ENCODE results near the gene SLC22A23.

The SLC22A23 gene

GRCh38 chr6:3303795-3304411, 152.9 kb downstream of the SLC22A23 start:
- Histone ChIP-seq H3K9me3 (no peaks in the 10 kb centered on the region), H3K27me3 (ENCODE audit: low read depth) (no peaks in the 10 kb centered on the region), H3K4me1 (no peaks in the 10 kb centered on the region), H3K4me3 (no peak overlapping the region), H3K36me3 (replicated peaks) (no peaks in the 10 kb centered on the region)
- DNase-seq (ENCODE audit: low spot score in 2 of 2), result no peak
- in situ Hi-C loops (cut with MboI; ENCODE audit: low sequenced_read_pairs), result no loop called here

- H3K4me1 ChIP-seq, result no peaks in the 10 kb centered on the region
- in situ Hi-C loops (cut with MboI; ENCODE audit: low sequenced_read_pairs), result no loop called here
- no peaks in the 10 kb centered on the region for H3K9me3 ChIP-seq
- no peaks in the 10 kb centered on the region for H3K27me3 ChIP-seq (ENCODE audit: low read depth)
- H3K36me3 ChIP-seq (replicated peaks), result no peaks in the 10 kb centered on the region
- no peak overlapping the region for H3K4me3 ChIP-seq
- no peak for DNase-seq (ENCODE audit: low spot score in 2 of 2)
Observed at GRCh38 chr6:3301506-3301905, 155.3 kb downstream of the SLC22A23 start.

DNA sequence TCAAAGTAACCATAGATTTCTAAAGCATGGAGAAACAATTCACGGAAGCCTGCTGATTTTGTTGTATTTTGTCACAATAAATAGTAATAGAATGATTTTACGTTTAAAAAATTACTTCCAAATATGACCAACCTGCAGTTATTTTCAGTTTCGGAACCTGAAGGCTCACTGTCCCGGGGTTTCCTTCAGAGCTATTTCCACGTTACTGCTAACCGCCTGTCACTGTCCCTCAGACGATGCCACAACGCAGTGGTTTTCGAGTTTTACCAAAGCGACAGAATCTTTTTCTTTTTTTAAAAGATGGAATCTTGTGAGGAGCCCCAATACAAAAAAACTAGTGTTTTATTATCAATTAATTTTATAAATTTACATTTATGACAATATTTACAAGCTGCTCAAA, 157.6 kb downstream of the SLC22A23 start:
- H3K27me3 ChIP-seq (ENCODE audit: low read depth), result no peaks in the 10 kb centered on the region
- H3K4me1 ChIP-seq, result no peaks in the 10 kb centered on the region
- H3K9me3 ChIP-seq, result no peaks in the 10 kb centered on the region
- DNase-seq (ENCODE audit: low spot score in 2 of 2), result no peak
- no peak overlapping the region for H3K4me3 ChIP-seq
- H3K36me3 ChIP-seq (replicated peaks), result no peaks in the 10 kb centered on the region
- in situ Hi-C loops (cut with MboI; ENCODE audit: low sequenced_read_pairs), result no loop called here

GRCh38 chr6:3297909-3298308, 158.9 kb downstream of the SLC22A23 start:
- Histone ChIP-seq H3K36me3 (replicated peaks) (no peaks in the 10 kb centered on the region), H3K27me3 (ENCODE audit: low read depth) (no peaks in the 10 kb centered on the region), H3K4me1 (no peaks in the 10 kb centered on the region), H3K4me3 (no peak overlapping the region), H3K9me3 (no peaks in the 10 kb centered on the region)
- in situ Hi-C loops (cut with MboI; ENCODE audit: low sequenced_read_pairs), result no loop called here
- DNase-seq (ENCODE audit: low spot score in 2 of 2), result no peak

DNA sequence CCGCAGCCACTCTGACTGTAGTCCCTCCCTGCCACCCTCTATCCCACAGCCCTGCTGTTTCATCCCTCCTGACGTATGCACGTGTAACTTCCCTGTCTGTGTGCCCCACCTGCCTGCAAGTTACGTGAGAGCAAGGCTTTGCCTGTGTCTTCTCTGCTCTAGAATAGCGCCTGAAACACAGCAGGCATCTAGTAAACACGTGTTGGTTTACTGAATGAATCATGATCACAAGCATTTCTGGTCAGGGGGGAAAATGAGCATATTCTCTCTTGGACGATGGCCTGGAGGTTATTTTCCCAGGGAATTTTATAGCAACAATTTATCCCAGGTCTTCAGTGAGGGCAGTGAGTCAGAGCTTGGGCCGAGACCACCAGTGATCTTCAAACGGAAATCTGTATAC, 159.8 kb downstream of the SLC22A23 start:
- Histone ChIP-seq H3K4me3 (no peak overlapping the region), H3K4me1 (no peaks in the 10 kb centered on the region), H3K9me3 (no peaks in the 10 kb centered on the region), H3K27me3 (ENCODE audit: low read depth) (no peaks in the 10 kb centered on the region), H3K36me3 (replicated peaks) (no peaks in the 10 kb centered on the region)
- in situ Hi-C loops (cut with MboI; ENCODE audit: low sequenced_read_pairs), result no loop called here
- DNase-seq (ENCODE audit: low spot score in 2 of 2), result no peak

GRCh38 chr6:3296537-3296936, 160.3 kb downstream of the SLC22A23 start:
- Histone ChIP-seq H3K27me3 (ENCODE audit: low read depth) (no peaks in the 10 kb centered on the region), H3K4me3 (no peak overlapping the region), H3K36me3 (replicated peaks) (no peaks in the 10 kb centered on the region), H3K4me1 (no peaks in the 10 kb centered on the region), H3K9me3 (no peaks in the 10 kb centered on the region)
- no peak for DNase-seq (ENCODE audit: low spot score in 2 of 2)
- in situ Hi-C loops (cut with MboI; ENCODE audit: low sequenced_read_pairs), result no loop called here

DNA sequence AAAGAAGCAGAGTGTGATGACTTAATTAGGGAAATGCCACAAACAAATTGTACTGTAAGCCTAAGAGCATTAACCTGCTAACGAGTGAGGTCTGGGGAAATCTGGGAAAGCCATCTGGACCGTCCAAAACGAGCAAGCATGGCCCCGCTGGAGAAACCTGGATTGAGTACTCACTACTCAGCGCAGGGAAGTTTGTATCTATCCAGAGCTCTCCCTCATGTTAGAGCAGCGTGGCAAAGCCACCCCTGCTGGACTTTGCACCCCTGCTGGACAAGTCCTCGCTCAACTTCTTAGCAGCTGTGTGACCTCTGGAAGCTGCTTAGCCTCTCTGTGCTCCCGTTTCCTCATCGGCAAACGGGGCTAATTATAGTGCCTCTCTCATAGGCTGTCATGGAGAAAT, 160.8 kb downstream of the SLC22A23 start:
- no peaks in the 10 kb centered on the region for H3K27me3 ChIP-seq (ENCODE audit: low read depth)
- H3K36me3 ChIP-seq (replicated peaks), result no peaks in the 10 kb centered on the region
- in situ Hi-C loops (cut with MboI; ENCODE audit: low sequenced_read_pairs), result no loop called here
- no peak overlapping the region for H3K4me3 ChIP-seq
- H3K9me3 ChIP-seq, result no peaks in the 10 kb centered on the region
- no peak for DNase-seq (ENCODE audit: low spot score in 2 of 2)
- no peaks in the 10 kb centered on the region for H3K4me1 ChIP-seq

DNA sequence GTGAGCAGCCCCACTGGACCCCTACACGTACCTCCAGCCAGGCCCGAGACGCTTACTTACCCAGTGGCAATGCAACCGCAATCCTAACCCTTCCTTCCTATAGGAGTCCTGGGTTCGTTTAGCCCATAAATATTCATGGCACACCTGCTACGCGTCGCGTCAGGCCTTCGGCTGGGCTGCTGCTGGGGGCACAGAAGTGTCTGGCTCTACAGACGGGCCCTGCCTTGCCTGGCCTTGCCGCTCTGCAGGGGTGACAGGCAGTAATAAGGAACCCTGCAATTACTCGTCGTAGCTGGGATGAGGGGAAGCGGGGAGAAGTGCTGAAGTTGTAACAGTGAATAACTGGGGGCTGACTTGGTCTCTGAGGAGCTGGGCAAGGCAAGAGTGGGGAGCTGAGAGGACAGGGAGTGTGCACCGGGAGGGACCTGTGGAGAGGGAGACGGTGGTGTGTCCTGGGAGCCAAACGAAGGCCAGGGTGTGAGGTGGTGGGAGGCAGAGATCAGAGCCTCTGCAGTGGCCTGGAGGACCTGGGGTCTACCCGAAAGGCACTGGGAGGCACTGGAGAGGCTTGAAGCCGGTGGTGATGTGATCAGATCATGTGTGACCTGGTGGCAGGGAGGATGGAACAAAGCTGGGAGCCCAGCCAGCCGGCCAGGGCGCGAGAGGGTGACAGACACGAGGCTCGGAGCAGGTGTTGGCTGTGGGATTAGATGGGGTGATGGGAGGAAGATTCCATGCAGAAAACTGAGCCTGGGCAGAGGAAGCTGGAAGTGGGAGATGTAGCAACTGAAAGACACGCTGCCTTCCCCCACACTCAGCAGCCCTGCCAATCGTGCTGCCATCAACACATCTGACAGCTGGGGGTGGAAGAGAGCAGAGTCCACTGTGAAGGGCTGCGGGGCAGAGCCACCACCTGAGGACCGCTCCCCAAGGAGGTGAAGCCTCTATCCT, 161.7 kb downstream of the SLC22A23 start:
- Histone ChIP-seq H3K36me3 (replicated peaks) (0 out of 2 replicates have a peak, but pooled peaks cover 3% of the 10 kb centered on the region), H3K9me3 (no peaks in the 10 kb centered on the region), H3K4me3 (no peak overlapping the region), H3K4me1 (no peaks in the 10 kb centered on the region), H3K27me3 (ENCODE audit: low read depth) (no peaks in the 10 kb centered on the region)
- in situ Hi-C loops (cut with MboI; ENCODE audit: low sequenced_read_pairs), result no loop called here
- no peak for DNase-seq (ENCODE audit: low spot score in 2 of 2)

GRCh38 chr6:3294396-3294795, 162.5 kb downstream of the SLC22A23 start:
- in situ Hi-C loops (cut with MboI; ENCODE audit: low sequenced_read_pairs), result no loop called here
- Histone ChIP-seq H3K4me3 (no peak overlapping the region), H3K36me3 (replicated peaks) (0 out of 2 replicates have a peak, but pooled peaks cover 3% of the 10 kb centered on the region), H3K4me1 (no peaks in the 10 kb centered on the region), H3K27me3 (ENCODE audit: low read depth) (no peaks in the 10 kb centered on the region), H3K9me3 (no peaks in the 10 kb centered on the region)
- DNase-seq (ENCODE audit: low spot score in 2 of 2), result no peak

DNA sequence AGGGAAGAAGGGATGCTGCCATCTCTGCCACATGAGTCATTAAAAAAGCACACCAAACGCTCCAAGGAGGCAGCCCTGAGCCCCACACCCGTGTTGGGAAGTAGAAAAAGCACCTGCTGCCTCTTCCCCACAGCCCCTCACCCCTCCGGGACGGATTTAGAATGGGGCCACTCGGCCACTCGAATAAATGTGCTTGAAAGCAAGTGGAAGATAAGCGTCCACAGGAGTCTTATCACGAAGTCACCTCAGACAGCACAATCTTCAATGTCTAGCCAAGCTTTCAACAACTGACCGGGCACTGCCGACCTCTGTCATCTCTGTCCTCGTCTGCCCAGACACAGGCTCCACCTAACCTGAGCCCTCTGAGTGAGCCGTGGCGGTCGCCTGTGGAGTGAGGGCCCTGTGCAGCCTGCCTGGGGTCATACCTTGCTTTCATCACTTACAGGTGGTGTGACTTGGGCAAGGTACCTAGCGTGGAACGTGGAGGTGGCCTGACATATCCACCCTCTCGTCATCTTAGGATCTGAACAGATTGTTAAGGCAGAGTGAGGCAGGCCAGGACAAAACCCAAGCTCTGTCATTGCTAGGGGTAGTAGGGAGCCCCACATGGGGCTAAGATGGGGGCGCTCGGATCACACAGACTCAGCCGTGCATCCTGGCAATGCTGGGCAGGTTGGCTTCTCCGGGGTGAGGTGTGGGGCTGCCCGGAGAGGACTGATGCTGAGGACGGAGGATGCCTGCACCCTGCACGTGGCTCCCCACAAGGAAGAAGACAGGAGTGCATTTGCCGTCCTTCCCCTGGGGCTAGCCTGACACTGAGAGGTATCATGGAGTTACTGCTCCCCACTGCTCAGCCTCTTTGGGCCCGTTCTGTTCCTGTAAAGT, 163.3 kb downstream of the SLC22A23 start:
- in situ Hi-C loops (cut with MboI; ENCODE audit: low sequenced_read_pairs), result no loop called here
- H3K9me3 ChIP-seq, result no peaks in the 10 kb centered on the region

GRCh38 chr6:3292431-3293197, 164.2 kb downstream of the SLC22A23 start:
- no peak for DNase-seq (ENCODE audit: low spot score in 2 of 2)
- 0 out of 2 replicates have a peak, but pooled peaks cover 3% of the 10 kb centered on the region for H3K36me3 ChIP-seq (replicated peaks)
- H3K9me3 ChIP-seq, result no peaks in the 10 kb centered on the region
- H3K4me1 ChIP-seq, result no peaks in the 10 kb centered on the region
- no peak overlapping the region for H3K4me3 ChIP-seq
- no peaks in the 10 kb centered on the region for H3K27me3 ChIP-seq (ENCODE audit: low read depth)
- in situ Hi-C loops (cut with MboI; ENCODE audit: low sequenced_read_pairs), result no loop called here

More for the DNA sequence above, 163.3 kb downstream of the SLC22A23 start:
- DNase-seq (ENCODE audit: low spot score in 2 of 2), result no peak
- H3K27me3 ChIP-seq (ENCODE audit: low read depth), result no peaks in the 10 kb centered on the region
- H3K4me1 ChIP-seq, result no peaks in the 10 kb centered on the region
- no peak overlapping the region for H3K4me3 ChIP-seq
- H3K36me3 ChIP-seq (replicated peaks), result 0 out of 2 replicates have a peak, but pooled peaks cover 3% of the 10 kb centered on the region

DNA sequence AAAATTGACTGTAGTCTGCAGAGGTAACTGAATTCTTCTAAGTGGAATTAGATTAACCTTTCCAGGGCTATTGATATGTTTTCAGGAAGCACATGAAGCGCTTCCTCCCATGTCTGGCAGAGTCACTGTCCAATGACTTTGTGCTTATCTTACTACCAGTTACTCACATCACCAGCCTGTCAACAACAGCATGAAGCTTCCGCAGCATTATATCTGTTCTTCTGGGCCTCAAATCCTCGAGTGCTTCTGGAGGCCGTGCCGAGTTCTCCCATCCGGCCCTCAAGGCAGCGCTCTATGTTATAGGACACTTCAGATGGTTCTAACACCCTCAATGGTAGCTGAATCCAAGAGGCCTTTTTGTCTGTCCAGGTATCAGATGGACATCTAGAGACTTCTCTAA, 164.9 kb downstream of the SLC22A23 start:
- in situ Hi-C loops (cut with MboI; ENCODE audit: low sequenced_read_pairs), result no loop called here

GRCh38 chr6:3291346-3291745, 165.5 kb downstream of the SLC22A23 start:
- H3K4me1 ChIP-seq, result no peaks in the 10 kb centered on the region

More for the DNA sequence above, 164.9 kb downstream of the SLC22A23 start:
- H3K36me3 ChIP-seq (replicated peaks), result 0 out of 2 replicates have a peak, but pooled peaks cover 3% of the 10 kb centered on the region
- no peak for DNase-seq (ENCODE audit: low spot score in 2 of 2)
- H3K4me3 ChIP-seq, result no peak overlapping the region
- H3K27me3 ChIP-seq (ENCODE audit: low read depth), result no peaks in the 10 kb centered on the region
- H3K4me1 ChIP-seq, result no peaks in the 10 kb centered on the region
- no peaks in the 10 kb centered on the region for H3K9me3 ChIP-seq

More at GRCh38 chr6:3291346-3291745, 165.5 kb downstream of the SLC22A23 start:
- no peak overlapping the region for H3K4me3 ChIP-seq
- no peaks in the 10 kb centered on the region for H3K27me3 ChIP-seq (ENCODE audit: low read depth)
- no peak for DNase-seq (ENCODE audit: low spot score in 2 of 2)
- H3K9me3 ChIP-seq, result no peaks in the 10 kb centered on the region
- 0 out of 2 replicates have a peak, but pooled peaks cover 3% of the 10 kb centered on the region for H3K36me3 ChIP-seq (replicated peaks)
- in situ Hi-C loops (cut with MboI; ENCODE audit: low sequenced_read_pairs), result no loop called here
